PFSK-1 (cell line): Measurements from ENCODE around the gene MYO7A.

ENCODE experiments used
- FOXP2 ChIP-seq: optimal IDR thresholded peaks from 2 replicates; pipeline ENCODE3; 2011; ENCODE audit warnings: borderline replicate concordance, control low read depth, inconsistent platforms; ENCODE audit not compliant: insufficient read depth; ENCODE audit errors: extremely low read length, extremely low read depth
- POLR2AphosphoS5 ChIP-seq: IDR thresholded peaks from 2 replicates; pipeline ENCODE4 v1.6.1; 2012; ENCODE audit warnings: low read depth, mild to moderate bottlenecking, control low read depth, low read length, moderate library complexity
- SIN3A ChIP-seq: IDR thresholded peaks from 2 replicates; pipeline ENCODE4 v1.6.1; 2012; ENCODE audit warnings: mild to moderate bottlenecking, low read length, moderate library complexity, borderline replicate concordance; ENCODE audit not compliant: insufficient read depth
- TAF1 ChIP-seq: IDR thresholded peaks from 2 replicates; pipeline ENCODE4 v1.6.1; 2012; ENCODE audit warnings: low read length, control low read depth, borderline replicate concordance; ENCODE audit not compliant: insufficient read depth
- TF ChIP-seq, protein P1 (sequence below), 2 experiments: IDR thresholded peaks; 2 replicates each; pipeline versions ENCODE4 v1.6.1 to v1.8.0; 2011 to 2012; ENCODE audit warnings: low read depth in 2 of 2, low read length in 2 of 2, control low read depth in 1 of 2, inconsistent platforms in 1 of 2, mild to moderate bottlenecking in 1 of 2, moderate library complexity in 1 of 2; ENCODE audit not compliant: insufficient read depth in 1 of 2

Gene MYO7A

DNA sequence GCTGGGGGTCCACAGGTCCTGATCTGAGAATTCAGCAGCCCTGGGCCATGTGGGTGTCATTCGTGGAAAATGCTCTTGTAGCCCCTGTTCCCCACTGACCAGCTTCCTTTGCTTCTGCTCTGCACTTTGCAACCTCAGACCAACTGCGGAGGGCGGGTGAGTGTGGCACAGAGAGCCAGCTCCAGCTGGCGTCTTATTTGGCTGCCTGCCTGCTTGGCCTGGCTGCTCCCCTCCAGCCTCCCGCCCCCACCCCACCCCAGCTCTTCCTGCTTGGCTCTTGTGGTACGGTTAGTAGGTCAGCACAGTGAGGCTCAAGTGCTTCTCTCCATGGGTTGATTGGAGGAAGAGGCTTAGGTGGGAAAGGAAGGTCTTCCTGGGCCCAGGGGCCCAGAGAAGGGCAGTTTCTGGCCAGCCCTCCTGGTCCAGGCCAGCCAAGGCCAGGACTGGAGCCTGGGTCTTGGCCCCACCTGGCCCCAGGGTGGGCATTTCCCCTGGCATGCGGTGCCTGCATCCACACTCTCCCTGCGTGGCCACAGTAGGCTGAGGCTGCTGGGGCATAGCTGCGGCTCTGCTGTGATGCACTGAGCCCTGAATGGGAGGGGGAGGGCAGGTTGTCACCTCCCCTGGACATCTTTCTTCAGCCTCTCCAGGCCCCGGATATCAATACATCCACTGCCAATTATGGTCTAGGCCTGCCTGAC lies 26.5 kb downstream of the MYO7A start:
- no peak for TF ChIP-seq POLR2AphosphoS5
- no peak for TF ChIP-seq SIN3A
- TF ChIP-seq, protein P1, sequence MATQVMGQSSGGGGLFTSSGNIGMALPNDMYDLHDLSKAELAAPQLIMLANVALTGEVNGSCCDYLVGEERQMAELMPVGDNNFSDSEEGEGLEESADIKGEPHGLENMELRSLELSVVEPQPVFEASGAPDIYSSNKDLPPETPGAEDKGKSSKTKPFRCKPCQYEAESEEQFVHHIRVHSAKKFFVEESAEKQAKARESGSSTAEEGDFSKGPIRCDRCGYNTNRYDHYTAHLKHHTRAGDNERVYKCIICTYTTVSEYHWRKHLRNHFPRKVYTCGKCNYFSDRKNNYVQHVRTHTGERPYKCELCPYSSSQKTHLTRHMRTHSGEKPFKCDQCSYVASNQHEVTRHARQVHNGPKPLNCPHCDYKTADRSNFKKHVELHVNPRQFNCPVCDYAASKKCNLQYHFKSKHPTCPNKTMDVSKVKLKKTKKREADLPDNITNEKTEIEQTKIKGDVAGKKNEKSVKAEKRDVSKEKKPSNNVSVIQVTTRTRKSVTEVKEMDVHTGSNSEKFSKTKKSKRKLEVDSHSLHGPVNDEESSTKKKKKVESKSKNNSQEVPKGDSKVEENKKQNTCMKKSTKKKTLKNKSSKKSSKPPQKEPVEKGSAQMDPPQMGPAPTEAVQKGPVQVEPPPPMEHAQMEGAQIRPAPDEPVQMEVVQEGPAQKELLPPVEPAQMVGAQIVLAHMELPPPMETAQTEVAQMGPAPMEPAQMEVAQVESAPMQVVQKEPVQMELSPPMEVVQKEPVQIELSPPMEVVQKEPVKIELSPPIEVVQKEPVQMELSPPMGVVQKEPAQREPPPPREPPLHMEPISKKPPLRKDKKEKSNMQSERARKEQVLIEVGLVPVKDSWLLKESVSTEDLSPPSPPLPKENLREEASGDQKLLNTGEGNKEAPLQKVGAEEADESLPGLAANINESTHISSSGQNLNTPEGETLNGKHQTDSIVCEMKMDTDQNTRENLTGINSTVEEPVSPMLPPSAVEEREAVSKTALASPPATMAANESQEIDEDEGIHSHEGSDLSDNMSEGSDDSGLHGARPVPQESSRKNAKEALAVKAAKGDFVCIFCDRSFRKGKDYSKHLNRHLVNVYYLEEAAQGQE (IDR thresholded peaks at IDR 0.05; ENCODE audit: insufficient read depth in 1 of 2, low read depth in 2 of 2, low read length in 2 of 2): no peak
- TF ChIP-seq TAF1: no peak
- TF ChIP-seq FOXP2: no peak

DNA sequence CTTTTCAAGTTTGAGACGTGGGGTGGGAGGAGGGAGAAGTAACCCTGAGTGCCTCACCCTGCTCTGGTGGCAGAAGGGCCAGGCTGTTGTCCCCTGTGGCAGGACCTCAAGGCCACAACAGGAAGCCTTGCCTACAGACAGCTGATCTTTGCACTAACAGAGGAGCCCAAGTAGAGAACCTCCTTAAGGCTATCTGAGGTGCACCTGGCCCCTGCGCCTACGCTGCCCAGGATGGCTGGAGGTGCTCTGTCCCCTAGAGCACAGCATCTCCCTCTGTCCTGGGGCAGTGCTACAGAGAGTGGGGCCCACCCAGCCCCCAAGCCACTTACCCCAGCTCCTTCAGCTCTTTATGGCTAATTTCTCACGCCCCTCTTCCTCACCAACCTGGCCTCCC lies 27.0 kb downstream of the MYO7A start:
- TF ChIP-seq POLR2AphosphoS5 (no peak), FOXP2 (no peak), TAF1 (no peak), SIN3A (no peak)
- TF ChIP-seq, protein P1 (IDR thresholded peaks at IDR 0.05; ENCODE audit: insufficient read depth in 1 of 2, low read depth in 2 of 2, low read length in 2 of 2): no peak

DNA sequence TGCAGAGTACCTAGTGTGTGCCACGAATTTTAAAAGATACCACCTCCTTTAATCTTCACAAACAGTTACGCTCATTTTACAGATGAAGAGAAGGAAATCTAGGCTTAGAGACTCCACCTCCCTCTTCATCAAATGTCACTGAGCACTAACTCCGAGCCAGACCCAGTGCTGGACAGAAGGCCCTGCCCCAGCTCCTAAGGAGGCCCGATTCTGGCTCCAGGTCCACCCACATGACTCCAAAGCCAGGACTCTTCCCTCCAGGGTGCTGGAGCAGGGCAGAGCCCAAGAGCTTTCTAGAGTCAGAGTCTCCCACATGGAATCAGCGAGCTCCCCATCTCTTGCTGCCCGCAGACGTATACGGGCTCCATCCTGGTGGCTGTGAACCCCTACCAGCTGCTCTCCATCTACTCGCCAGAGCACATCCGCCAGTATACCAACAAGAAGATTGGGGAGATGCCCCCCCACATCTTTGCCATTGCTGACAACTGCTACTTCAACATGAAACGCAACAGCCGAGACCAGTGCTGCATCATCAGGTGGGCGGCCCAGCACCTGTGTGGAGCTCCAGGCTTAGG lies 27.6 kb downstream of the MYO7A start:
- TF ChIP-seq TAF1 (no peak), FOXP2 (no peak), POLR2AphosphoS5 (no peak), SIN3A (no peak)
- TF ChIP-seq, protein P1 (IDR thresholded peaks at IDR 0.05; ENCODE audit: insufficient read depth in 1 of 2, low read depth in 2 of 2, low read length in 2 of 2): no peak

DNA sequence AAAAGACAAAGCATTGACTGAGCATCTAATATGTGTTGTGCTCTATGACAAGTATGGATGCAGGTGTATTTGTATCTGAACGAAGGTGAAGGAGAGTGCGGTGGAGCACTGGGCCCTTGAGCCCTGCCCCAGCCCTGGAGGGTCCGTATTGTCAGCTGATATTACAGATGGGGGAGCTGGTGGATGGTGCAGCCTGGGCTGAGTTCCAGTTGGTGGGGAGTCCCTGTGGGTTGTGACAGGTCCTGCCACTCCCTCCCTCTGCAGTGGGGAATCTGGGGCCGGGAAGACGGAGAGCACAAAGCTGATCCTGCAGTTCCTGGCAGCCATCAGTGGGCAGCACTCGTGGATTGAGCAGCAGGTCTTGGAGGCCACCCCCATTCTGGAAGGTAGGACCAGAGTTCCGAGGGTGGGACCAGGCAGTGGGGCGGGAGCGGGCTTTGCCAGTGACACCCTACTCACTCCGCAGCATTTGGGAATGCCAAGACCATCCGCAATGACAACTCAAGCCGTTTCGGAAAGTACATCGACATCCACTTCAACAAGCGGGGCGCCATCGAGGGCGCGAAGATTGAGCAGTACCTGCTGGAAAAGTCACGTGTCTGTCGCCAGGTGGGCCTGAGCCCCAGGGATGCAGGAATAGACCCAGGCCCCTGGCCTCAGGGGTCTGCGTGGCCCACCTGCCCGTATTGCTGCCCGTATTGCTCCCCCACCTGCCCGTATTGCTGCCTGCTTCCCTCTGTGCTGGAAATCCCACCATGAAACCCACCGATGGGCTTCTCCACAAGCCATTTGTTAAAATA lies 28.6 kb downstream of the MYO7A start:
- no peak for TF ChIP-seq TAF1
- no peak for TF ChIP-seq POLR2AphosphoS5
- no peak for TF ChIP-seq SIN3A
- no peak for TF ChIP-seq FOXP2
- TF ChIP-seq, protein P1 (IDR thresholded peaks at IDR 0.05; ENCODE audit: insufficient read depth in 1 of 2, low read depth in 2 of 2, low read length in 2 of 2): no peak
